Measurements from ENCODE around the gene TAOK3.
"Not testable (repeated sequence)": the region's sequence is repeated elsewhere in the genome, so short reads cannot be mapped to it uniquely, and the experiment has no call there.

The TAOK3 gene

GRCh38 chr12:118334939-118335567 is 37.7 kb downstream of the TAOK3 start:
- no peak for DNase-seq

- no peak for DNase-seq
Observed at GRCh38 chr12:118334241-118334640, 38.5 kb downstream of the TAOK3 start.

GRCh38 chr12:118332511-118332910 is 40.2 kb downstream of the TAOK3 start:
- no peak for DNase-seq

GRCh38 chr12:118330421-118331018 is 42.2 kb downstream of the TAOK3 start:
- no peak for DNase-seq

- DNase-seq, result no peak
Observed at GRCh38 chr12:118328486-118329330, 44.0 kb downstream of the TAOK3 start.

DNA sequence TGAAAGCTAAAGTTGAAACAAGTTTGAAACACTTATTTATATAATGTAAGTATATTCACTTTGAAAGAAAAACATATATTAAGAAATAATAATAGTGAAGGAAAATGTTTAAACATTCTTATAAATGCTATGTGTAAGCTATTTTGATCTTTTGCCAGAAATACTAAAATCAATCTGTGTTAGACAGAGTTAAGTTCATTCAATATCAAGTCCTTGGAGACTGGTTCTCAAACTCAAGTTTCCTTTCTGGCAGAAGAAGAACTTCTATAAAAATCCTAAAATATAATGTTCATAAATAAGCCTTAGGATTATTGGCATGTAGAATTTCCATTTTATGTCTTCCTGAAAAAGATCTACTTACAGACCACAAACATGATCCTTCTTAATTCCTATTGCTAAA is 45.3 kb downstream of the TAOK3 start:
- no peak for DNase-seq

GRCh38 chr12:118326991-118327390 is 45.7 kb downstream of the TAOK3 start:
- DNase-seq, result no peak

DNA sequence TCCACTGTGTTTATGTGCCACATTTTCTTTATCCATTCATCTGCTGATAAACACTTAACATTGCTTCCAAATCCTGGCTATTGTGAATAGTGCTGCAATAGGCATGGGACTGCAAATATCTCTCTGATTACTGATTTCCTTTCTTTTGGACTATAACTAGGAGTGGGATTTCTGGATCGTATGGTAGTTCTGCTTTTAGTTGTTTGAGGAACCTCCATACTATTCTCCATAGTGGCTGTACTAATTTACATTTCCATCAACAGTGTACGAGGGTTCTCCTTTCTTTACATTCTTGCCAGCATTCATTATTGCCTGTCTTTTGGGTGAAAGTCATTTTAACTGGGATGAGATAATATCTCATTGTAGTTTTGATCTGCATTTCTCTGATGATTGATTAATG is 47.6 kb downstream of the TAOK3 start:
- no peak for DNase-seq

GRCh38 chr12:118319627-118320026 is 53.1 kb downstream of the TAOK3 start:
- DNase-seq, result no peak

GRCh38 chr12:118318744-118319143 is 54.0 kb downstream of the TAOK3 start:
- DNase-seq, result no peak

DNA sequence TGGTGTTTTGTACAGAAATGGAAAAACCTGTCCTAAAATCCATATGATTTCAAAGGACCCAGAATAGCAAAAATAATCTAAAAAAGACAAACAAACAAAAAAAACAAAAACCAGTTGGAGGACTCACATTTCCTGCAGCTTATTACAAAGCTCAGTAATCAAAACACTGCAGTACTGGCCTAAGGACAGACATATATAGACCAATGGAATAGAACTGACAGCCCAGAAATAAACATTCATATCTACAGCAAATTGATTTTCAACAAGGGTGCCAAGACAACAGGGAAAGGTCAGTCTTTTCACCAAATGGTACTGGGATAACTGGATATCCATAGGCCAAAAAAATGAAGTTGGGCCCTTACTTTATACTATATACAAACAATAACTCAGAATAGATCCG is 55.0 kb downstream of the TAOK3 start:
- DNase-seq, result no peak

DNA sequence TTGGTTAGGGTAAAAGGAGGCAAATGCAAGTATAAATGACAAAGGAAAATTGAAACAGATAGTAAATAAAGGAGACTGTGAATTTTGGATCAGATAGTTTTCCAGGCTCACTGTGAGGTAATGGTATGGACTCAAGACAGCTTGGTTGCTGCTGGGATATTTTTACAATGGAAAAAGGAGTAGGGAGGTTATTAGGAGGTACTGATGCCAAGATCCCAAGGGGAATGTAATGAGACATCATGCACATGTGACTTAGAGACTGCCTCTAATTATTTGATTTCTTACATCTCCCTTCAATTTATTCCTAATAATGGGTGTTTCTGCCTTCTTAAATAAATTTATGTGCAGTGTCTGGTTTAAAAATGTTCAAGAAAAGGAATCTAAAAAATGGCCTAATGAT is 56.9 kb downstream of the TAOK3 start:
- DNase-seq, result no peak

- no peak for DNase-seq
Observed at GRCh38 chr12:118312578-118312977, 60.1 kb downstream of the TAOK3 start.

DNA sequence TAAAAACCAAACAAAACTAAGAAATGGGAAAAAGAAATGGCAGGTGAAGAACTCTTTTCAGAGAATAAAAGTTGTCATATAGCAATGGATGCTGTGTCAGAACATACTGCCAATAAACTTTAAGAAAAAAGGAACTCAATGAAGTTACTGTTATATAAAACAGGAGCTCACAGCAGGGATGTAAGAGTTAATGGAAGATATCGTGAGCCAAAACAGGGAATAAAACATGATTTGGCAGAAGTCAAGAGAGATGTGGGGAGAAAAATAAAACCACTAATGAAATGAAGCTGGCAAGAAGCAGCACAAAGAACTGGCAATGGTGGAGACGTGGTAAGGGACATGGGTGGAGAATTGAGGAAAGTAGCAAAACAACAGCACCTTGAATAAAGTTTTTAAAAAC is 61.0 kb downstream of the TAOK3 start:
- no peak for DNase-seq

- DNase-seq, result no peak
Observed at GRCh38 chr12:118310320-118310719, 62.4 kb downstream of the TAOK3 start.

DNA sequence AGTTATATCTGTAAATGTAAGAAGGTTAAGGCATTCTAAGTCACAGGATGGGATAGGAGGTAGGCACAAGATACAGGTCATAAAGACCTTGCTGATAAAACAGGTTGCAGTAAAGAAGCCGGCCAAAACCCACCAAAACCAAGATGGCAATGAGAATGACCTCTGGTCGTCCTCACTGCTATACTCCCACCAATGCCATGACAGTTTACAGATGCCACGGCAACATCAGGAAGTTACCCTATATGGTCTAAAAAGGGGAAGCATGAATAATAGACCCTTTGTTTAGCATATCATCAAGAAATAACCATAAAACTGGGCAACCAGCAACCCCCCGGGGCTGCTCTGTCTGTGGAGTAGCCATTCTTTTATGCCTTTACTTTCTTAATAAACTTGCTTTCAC is 64.7 kb downstream of the TAOK3 start:
- not testable (repeated sequence) for DNase-seq

DNA sequence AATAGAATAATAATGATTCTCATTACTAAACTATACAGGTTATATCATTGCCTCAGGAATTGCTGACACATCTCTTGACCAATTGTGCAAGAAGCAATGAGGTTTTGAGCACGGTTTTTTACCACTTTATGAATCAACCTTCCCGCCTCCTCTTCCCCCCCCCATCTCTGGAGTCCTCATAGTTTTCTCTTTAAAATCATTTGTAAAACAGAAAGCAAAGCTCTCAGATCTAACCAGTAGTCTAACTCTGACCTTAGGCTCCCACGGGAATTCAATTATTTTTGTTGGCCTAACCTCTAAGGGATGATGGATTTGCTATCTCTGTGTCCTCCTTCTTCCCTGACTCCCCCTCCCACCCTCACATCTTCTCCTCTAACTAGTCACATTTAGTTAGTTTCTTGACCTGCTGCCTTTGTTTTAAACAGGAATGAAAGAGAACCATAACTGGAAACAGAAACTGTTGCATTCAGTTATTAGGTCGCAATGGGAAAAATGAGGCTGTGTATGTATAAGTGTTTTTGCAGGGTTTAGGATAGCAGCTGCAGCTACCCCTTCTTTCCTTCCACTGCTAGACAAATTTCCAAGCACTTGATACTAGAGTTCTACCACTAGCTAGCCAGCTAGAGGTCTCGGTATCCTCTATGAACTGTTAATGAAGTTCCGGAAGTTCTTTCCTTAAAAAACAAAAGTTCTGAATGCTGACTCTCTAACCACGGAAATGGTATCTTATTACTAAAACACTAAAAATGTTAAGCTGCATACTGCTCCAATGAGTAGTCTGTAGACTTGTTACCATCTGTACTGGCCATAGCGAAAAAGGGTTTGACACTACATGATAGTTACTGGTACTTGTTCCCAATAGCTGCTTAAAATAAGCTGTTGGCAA is 65.4 kb downstream of the TAOK3 start:
- no peak for DNase-seq

- no peak for DNase-seq
Observed at GRCh38 chr12:118304093-118304492, 68.6 kb downstream of the TAOK3 start.

GRCh38 chr12:118302053-118302452 is 70.7 kb downstream of the TAOK3 start:
- DNase-seq, result no peak

- no peak for DNase-seq
Observed at GRCh38 chr12:118299791-118300460, 72.8 kb downstream of the TAOK3 start.

GRCh38 chr12:118297284-118297683 is 75.4 kb downstream of the TAOK3 start:
- DNase-seq, result no peak

DNA sequence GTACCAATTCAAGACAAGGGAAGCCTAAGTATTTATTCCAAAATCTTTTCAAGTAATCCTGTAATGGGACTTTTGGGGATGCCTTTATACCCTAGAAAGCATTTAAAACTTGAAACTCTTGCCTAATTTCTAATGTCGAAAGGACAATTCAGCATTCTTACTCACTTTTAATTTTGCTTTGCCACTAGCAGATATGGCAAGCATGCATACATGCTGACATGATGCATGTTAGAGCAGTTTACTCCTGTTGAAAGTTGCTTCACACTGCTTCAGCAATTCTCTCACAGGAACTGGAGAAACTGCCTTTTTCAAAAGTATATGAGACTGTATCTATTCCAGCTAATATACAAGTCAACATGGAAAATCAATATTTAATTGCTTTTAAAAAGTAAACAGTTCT is 79.9 kb downstream of the TAOK3 start:
- no peak for DNase-seq

- DNase-seq, result no peak
Observed at GRCh38 chr12:118290130-118290529, 82.6 kb downstream of the TAOK3 start.

Data from activated CD4-positive, alpha-beta T cell treated with anti-CD3 and anti-CD28 coated beads, Interleukin-2, amount 50 U/mL, for 1 hour (primary cell).